Panc1 (cell line): ENCODE data around the gene CLIP1. TPM values are rescaled to one million over a fixed set of nuclear protein-coding genes. Genes with fewer than 3 reads are reported as not detected.
"Not testable (repeated sequence)": the region's sequence is repeated elsewhere in the genome, so short reads cannot be mapped to it uniquely, and the experiment has no call there.

Experiments
- ATAC-seq: fragments of 200-7000 bp; cut with Tn5 transposase; 2 replicates; pipeline ENCODE4 v1.9.1; 2020; ENCODE audit warnings: mild to moderate bottlenecking, moderate library complexity
- BruUV-seq: library from RNA; stranded (reverse); fragments of 400-500 nt; replicated peaks from 2 replicates; lab custom pipeline; 2021; lab: Mats Ljungman, UMichigan
- CTCF ChIA-PET: fragments of 300-600 bp; sonication (Branson Sonifier 250); formaldehyde crosslinking; loops from one replicate; lab custom pipeline; 2022; ENCODE audit warnings: antibody characterized with exemption; lab: Charles Lee
- POLR2A ChIA-PET: fragments of 300-600 bp; sonication (Branson Sonifier 250); formaldehyde crosslinking; loops from one replicate; lab custom pipeline; 2022; ENCODE audit warnings: antibody characterized with exemption; lab: Charles Lee
- DNase-seq: peaks from one replicate; pipeline ENCODE4 v3.0.0-alpha.2; 2010; ENCODE audit warnings: low read depth, low spot score
- H3K27ac ChIP-seq: 2 replicates; pipeline ENCODE4 v1.5.1; 2011; ENCODE audit warnings: mild to moderate bottlenecking, low read length, inconsistent platforms
- H3K27me3 ChIP-seq: fragments of 200-500 bp; sonication (Bioruptor generic); 2 replicates; pipeline ENCODE4 v1.6.0; 2014; ENCODE audit warnings: low read length, inconsistent platforms; ENCODE audit not compliant: control insufficient read depth, insufficient read depth
- H3K36me3 ChIP-seq: fragments of 200-500 bp; sonication (Bioruptor generic); 2 replicates; pipeline ENCODE4 v1.5.1; 2014; ENCODE audit warnings: inconsistent platforms, mild to moderate bottlenecking, low read length, moderate library complexity; ENCODE audit not compliant: control insufficient read depth, insufficient read depth
- H3K4me1 ChIP-seq: 2 replicates; pipeline ENCODE4 v1.5.1; 2011; ENCODE audit warnings: inconsistent platforms, mild to moderate bottlenecking, low read length, moderate library complexity; ENCODE audit not compliant: control insufficient read depth, insufficient read depth
- H3K4me3 ChIP-seq, 2 experiments: 2 replicates each; pipeline ENCODE4 v1.5.1; 2011 to 2012; ENCODE audit warnings: low read depth in 2 of 2, low read length in 2 of 2, mild to moderate bottlenecking in 2 of 2, inconsistent platforms in 1 of 2, moderate library complexity in 1 of 2
- H3K9me3 ChIP-seq: fragments of 200-500 bp; sonication (Bioruptor generic); 2 replicates; pipeline ENCODE4 v1.5.1; 2014; ENCODE audit warnings: low read depth, mild to moderate bottlenecking, inconsistent platforms, low read length, moderate library complexity; ENCODE audit not compliant: control insufficient read depth, insufficient read depth
- CTCF ChIP-seq: fragments of 450-650 bp; IDR thresholded peaks from 2 replicates; pipeline ENCODE4 v1.5.1; 2017; ENCODE audit warnings: mild to moderate bottlenecking
- POLR2AphosphoS5 ChIP-seq: IDR thresholded peaks from 2 replicates; pipeline ENCODE4 v1.6.1; 2012; ENCODE audit warnings: mild to moderate bottlenecking, low read depth, low read length, moderate library complexity
- SIN3A ChIP-seq: IDR thresholded peaks from 2 replicates; pipeline ENCODE4 v1.6.1; 2012; ENCODE audit warnings: low read depth, mild to moderate bottlenecking, low read length, moderate library complexity, borderline replicate concordance; ENCODE audit not compliant: insufficient read depth
- TCF7L2 ChIP-seq: IDR thresholded peaks from 2 replicates; pipeline ENCODE4 v1.6.1; 2011; ENCODE audit warnings: mild to moderate bottlenecking, low read depth, low read length, inconsistent platforms
- in situ Hi-C: cut with HindIII; loops from 2 replicates; pipeline ENCODE4 v1.10.0; 2016; ENCODE audit warnings: low sequenced_read_pairs, low pct_unique_long_range_greater_than_20kb
- intact Hi-C: fragments of 100-400 bp; cut with micrococcal nuclease; formaldehyde crosslinking; loops from one replicate; pipeline ENCODE4 v1.10.0; 2022; ENCODE audit not compliant: unreplicated experiment
- total RNA-seq: library from RNA; stranded (reverse); gene quantifications from one replicate; pipeline ENCODE4 v1.2.1, GENCODE V29; 2021; ENCODE audit not compliant: unreplicated experiment

The CLIP1 gene
- total RNA-seq, 1 experiment from 2014 or later, result 117 TPM

DNA sequence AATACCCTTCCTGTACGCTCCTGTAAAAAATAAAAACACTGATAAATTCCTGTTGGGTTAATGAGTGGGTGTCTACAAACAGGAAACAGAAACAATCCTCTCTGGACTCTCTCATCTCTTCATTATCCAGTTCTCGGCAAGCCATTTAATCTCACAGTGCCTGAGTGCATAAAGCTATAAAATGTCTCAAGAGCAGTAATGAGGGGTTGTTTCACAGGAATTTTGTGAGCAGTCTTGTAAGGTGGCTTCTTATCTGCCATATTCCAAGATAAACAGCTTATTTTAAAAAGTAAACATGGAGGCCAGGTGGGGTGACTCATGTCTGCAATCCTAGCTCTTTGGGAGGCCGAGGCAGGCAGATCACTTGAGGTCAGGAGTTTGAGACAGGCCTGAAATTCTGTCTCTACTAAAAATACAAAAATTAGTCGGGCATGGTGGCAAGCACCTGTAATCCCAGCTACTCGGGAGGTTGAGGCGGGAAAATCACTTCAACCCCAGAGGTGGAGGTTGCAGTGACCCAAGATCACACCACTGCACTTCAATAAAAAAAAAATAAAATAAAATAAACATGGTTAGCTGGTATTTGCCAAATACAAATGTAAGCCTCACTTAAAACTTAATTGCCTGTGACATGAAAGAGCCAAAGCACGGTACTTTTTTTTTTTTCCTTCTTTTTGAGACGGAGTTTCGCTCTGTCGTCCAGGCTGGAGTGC is 54.0 kb downstream of the CLIP1 start:
- Histone ChIP-seq H3K9me3 (no peaks in the 10 kb centered on the region), H3K36me3 (peaks cover 3% of the 10 kb centered on the region; the same call in 1 of the 2 replicates), H3K27ac (peak overlapping the region; percentile 83), H3K27me3 (no peaks in the 10 kb centered on the region), H3K4me3 (peak overlapping the region in 1 of 2 experiments; percentile 17; a peak in 1 of 4 replicates), H3K4me1 (peaks cover 48% of the 10 kb centered on the region)
- TF ChIP-seq TCF7L2 (peak; percentile 95), CTCF (no peak), POLR2AphosphoS5 (peak; percentile 55; the same call in 1 of the 2 replicates), SIN3A (no peak)
- DNase-seq (peak; percentile 42), ATAC-seq (peak; percentile 79)
- no TSS peak for BruUV-seq
- intact Hi-C loops (no loop called here), in situ Hi-C loops (no loop called here)
- ChIA-PET CTCF (no interaction called here), POLR2A (interaction anchor here (0.6 to 0.7 kb wide), 5 partner anchors 80 to 977 kb away, joined by 3 to 7 read pairs (median 4); no protein-coding TSS in a partner anchor)

DNA sequence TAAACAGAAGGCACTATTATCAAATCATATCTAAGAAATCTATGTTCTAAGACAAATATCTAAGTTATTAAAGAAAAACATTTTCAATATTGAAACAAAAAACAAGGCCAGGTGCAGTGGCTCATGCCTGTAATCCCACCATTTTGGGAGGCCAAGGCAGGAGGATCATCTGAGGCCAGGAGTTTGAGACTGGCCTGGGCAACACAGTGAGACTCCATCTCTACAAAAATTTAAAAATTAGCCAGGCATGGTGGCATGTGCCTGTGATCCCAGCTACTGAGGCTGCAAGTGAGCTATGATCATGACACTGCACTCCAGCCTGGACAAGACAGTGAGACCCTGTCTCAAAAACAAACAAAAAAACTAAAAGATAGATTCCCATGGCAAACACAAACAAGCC is 54.8 kb downstream of the CLIP1 start:
- H3K36me3 ChIP-seq, BruUV-seq, CTCF ChIA-PET, intact Hi-C loops, in situ Hi-C loops, ATAC-seq, H3K27me3 ChIP-seq, H3K9me3 ChIP-seq, POLR2A ChIA-PET, H3K4me3 ChIP-seq, DNase-seq: not testable (repeated sequence)
- H3K27ac ChIP-seq, result peak overlapping the region; percentile 83
- peaks cover 48% of the 10 kb centered on the region for H3K4me1 ChIP-seq

DNA sequence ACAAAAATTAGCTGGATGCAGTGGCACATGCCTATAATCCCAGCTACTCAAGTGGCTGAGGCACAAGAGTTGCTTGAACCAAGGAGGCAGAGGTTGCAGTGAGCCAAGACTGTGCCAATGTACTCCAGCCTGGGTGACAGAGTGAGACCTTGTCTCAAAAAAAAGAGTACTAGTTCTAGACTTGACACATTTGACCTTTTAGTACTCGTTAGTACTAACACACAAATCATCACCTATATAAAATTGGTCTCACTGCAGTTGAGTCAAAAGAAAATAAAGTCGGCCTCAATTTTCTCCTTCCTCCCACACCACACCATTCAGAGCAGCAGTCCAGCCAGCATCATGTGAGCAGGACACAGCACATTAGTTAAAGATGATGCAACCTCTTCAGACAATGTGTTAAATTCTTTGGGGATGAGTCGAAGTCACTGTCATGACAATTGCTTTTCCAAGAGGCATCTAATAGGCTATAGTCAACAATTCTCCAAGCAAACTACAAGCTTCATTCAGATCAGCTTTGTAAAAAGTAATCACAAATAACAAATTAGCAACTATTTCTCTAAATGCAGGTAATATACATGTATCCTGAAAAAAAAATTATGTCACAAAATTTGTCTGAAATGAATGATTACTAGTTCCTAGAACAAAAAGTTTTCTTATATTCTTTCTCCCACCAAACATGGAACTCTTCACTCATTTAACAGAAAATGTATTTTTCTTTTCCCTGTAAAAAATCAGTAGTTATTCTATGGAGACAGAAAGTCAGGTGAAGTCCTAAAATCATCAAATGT is 55.6 kb downstream of the CLIP1 start:
- ATAC-seq (peak; percentile 49), DNase-seq (peak; percentile 74)
- BruUV-seq, result no TSS peak
- H3K4me1 ChIP-seq, result peaks cover 48% of the 10 kb centered on the region
- intact Hi-C loops (no loop called here), in situ Hi-C loops (no loop called here)
- TF ChIP-seq SIN3A (no peak), POLR2AphosphoS5 (no peak)
- no peaks in the 10 kb centered on the region for H3K9me3 ChIP-seq
- H3K27me3 ChIP-seq, result no peaks in the 10 kb centered on the region
- H3K36me3 ChIP-seq, result peaks cover 3% of the 10 kb centered on the region; the same call in 1 of the 2 replicates
- no peak overlapping the region for H3K4me3 ChIP-seq
- CTCF ChIA-PET, result no interaction called here
- H3K27ac ChIP-seq, result peak overlapping the region; percentile 83
- POLR2A ChIA-PET, result no interaction called here

DNA sequence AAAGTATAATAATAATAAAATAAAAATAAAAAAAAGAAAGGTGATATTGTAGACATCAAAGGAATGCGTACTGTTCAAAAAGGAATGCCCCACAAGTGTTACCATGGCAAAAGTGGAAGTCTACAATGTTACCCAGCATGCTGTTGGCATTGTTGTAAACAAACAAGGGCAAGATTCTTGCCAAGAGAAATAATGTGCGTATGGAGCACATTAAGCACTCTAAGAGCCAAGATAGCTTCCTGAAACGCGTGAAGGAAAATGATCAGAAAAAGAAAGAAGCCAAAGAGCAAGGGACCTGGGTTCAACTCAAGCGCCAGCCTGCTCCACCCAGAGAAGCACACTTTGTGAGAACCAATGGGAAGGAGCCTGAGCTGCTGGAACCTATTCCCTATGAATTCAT is 57.2 kb downstream of the CLIP1 start:
- CTCF ChIA-PET, H3K9me3 ChIP-seq, BruUV-seq, H3K4me3 ChIP-seq, POLR2A ChIA-PET, in situ Hi-C loops, H3K27me3 ChIP-seq, DNase-seq, ATAC-seq, H3K27ac ChIP-seq, intact Hi-C loops: not testable (repeated sequence)
- Histone ChIP-seq H3K4me1 (peaks cover 35% of the 10 kb centered on the region), H3K36me3 (peaks cover 10% of the 10 kb centered on the region)
